Caco-2 (cell line): Measurements from ENCODE around the gene CAPZA2. TPM values are rescaled to one million over a fixed set of nuclear protein-coding genes. Genes with fewer than 3 reads are reported as not detected.

ENCODE experiments used
- BruUV-seq: library from RNA; stranded (reverse); fragments of 400-500 nt; replicated peaks from 2 replicates; lab custom pipeline; 2021; lab: Mats Ljungman, UMichigan
- CTCF ChIA-PET: fragments of 300-600 bp; sonication (Branson Sonifier 250); formaldehyde crosslinking; loops from one replicate; lab custom pipeline; 2022; ENCODE audit warnings: antibody characterized with exemption; lab: Charles Lee
- POLR2A ChIA-PET: fragments of 300-600 bp; sonication (Branson Sonifier 250); formaldehyde crosslinking; loops from one replicate; lab custom pipeline; 2022; ENCODE audit warnings: antibody characterized with exemption; lab: Charles Lee
- DNase-seq, 2 experiments: peaks; one replicate each; pipeline versions ENCODE4 v3.0.0 to v3.0.0-alpha.2; 2020 to 2022
- H3K27me3 ChIP-seq: replicated peaks from 2 replicates; pipeline ENCODE4 v1.6.0; 2011; ENCODE audit warnings: low read length; ENCODE audit not compliant: control insufficient read depth, insufficient read depth
- H3K36me3 ChIP-seq: 2 replicates; pipeline ENCODE4 v1.5.1; 2011; ENCODE audit warnings: low read length; ENCODE audit not compliant: control insufficient read depth, insufficient read depth
- H3K4me1 ChIP-seq: fragments of 250-450 bp; sonication (Bioruptor Pico); 2 replicates; pipeline ENCODE4 v1.5.1; 2020; ENCODE audit warnings: mild to moderate bottlenecking
- H3K4me3 ChIP-seq: 2 replicates; pipeline ENCODE4 v1.5.1; 2011; ENCODE audit warnings: low read depth, mild to moderate bottlenecking, control low read depth, low read length
- H3K9me3 ChIP-seq: fragments of 250-450 bp; sonication (Bioruptor Pico); 2 replicates; pipeline ENCODE4 v1.5.1; 2020; ENCODE audit warnings: mild to moderate bottlenecking, moderate library complexity
- H3K27ac Mint-ChIP-seq: one replicate; pipeline ENCODE4 v1.8.0; 2022; ENCODE audit warnings: mixed read lengths; ENCODE audit not compliant: unreplicated experiment
- H3K27me3 Mint-ChIP-seq: one replicate; pipeline ENCODE4 v1.8.0; 2022; ENCODE audit warnings: mixed read lengths; ENCODE audit not compliant: insufficient read depth, unreplicated experiment
- H3K36me3 Mint-ChIP-seq: one replicate; pipeline ENCODE4 v1.8.0; 2022; ENCODE audit warnings: mild to moderate bottlenecking, mixed read lengths; ENCODE audit not compliant: insufficient read depth, unreplicated experiment
- H3K4me1 Mint-ChIP-seq: one replicate; pipeline ENCODE4 v1.8.0; 2022; ENCODE audit warnings: low read depth, mixed read lengths; ENCODE audit not compliant: unreplicated experiment
- H3K4me3 Mint-ChIP-seq: one replicate; pipeline ENCODE4 v1.8.0; 2022; ENCODE audit warnings: mild to moderate bottlenecking, moderate library complexity, mixed read lengths; ENCODE audit not compliant: unreplicated experiment
- H3K9me3 Mint-ChIP-seq: one replicate; pipeline ENCODE4 v1.8.0; 2022; ENCODE audit warnings: mixed read lengths; ENCODE audit not compliant: unreplicated experiment
- intact Hi-C: fragments of 100-400 bp; cut with micrococcal nuclease; formaldehyde crosslinking; loops from one replicate; pipeline ENCODE4 v1.10.0; 2022; ENCODE audit not compliant: unreplicated experiment
- total RNA-seq: library from RNA; stranded (reverse); gene quantifications from 2 replicates; pipeline ENCODE4 v1.2.3, GENCODE V29; 2022
- TF ChIP-seq, protein P1 (sequence below), 2 experiments: fragments of 200-600 bp in 1 of 2; IDR thresholded peaks; 1 replicate in 1 of 2; 2 replicates in 1 of 2; pipeline versions ENCODE4 v1.5.1 to v1.8.0; 2011 to 2022; ENCODE audit warnings: antibody characterized with exemption in 1 of 2, control low read depth in 1 of 2, inconsistent platforms in 1 of 2, low read depth in 1 of 2, low read length in 1 of 2, mild to moderate bottlenecking in 1 of 2, moderate library complexity in 1 of 2; ENCODE audit not compliant: insufficient read depth in 1 of 2, severe bottlenecking in 1 of 2, unreplicated experiment in 1 of 2

The CAPZA2 gene
- total RNA-seq, 1 experiment from 2014 or later = 271 TPM

- no TSS peak for BruUV-seq
- Mint-ChIP-seq H3K27me3 (no peaks in the 10 kb centered on the region), H3K27ac (no peak overlapping the region), H3K4me1 (no peaks in the 10 kb centered on the region), H3K36me3 (no peaks in the 10 kb centered on the region), H3K4me3 (no peak overlapping the region), H3K9me3 (no peaks in the 10 kb centered on the region)
- Histone ChIP-seq H3K9me3 (no peaks in the 10 kb centered on the region), H3K27me3 (no peaks in the 10 kb centered on the region), H3K4me3 (no peak overlapping the region), H3K36me3 (no peaks in the 10 kb centered on the region), H3K4me1 (no peaks in the 10 kb centered on the region)
- TF ChIP-seq, protein P1, sequence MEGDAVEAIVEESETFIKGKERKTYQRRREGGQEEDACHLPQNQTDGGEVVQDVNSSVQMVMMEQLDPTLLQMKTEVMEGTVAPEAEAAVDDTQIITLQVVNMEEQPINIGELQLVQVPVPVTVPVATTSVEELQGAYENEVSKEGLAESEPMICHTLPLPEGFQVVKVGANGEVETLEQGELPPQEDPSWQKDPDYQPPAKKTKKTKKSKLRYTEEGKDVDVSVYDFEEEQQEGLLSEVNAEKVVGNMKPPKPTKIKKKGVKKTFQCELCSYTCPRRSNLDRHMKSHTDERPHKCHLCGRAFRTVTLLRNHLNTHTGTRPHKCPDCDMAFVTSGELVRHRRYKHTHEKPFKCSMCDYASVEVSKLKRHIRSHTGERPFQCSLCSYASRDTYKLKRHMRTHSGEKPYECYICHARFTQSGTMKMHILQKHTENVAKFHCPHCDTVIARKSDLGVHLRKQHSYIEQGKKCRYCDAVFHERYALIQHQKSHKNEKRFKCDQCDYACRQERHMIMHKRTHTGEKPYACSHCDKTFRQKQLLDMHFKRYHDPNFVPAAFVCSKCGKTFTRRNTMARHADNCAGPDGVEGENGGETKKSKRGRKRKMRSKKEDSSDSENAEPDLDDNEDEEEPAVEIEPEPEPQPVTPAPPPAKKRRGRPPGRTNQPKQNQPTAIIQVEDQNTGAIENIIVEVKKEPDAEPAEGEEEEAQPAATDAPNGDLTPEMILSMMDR (IDR thresholded peaks at IDR 0.05; ENCODE audit: insufficient read depth in 1 of 2, low read depth in 1 of 2, low read length in 1 of 2, severe bottlenecking in 1 of 2, unreplicated experiment in 1 of 2) = no peak
- no peak for DNase-seq
- intact Hi-C loops = no loop called here
- ChIA-PET POLR2A (no interaction called here), CTCF (interaction anchor here (0.6 kb wide), 1 partner anchor 161 kb away, joined by 3 read pairs; the partner anchor contains the start of gene MET)
Observed at GRCh38 chr7:116832692-116833091, 29.7 kb upstream of the CAPZA2 start.

- no peaks in the 10 kb centered on the region for H3K4me1 ChIP-seq
- no peak overlapping the region for H3K4me3 ChIP-seq
- no peak overlapping the region for H3K4me3 Mint-ChIP-seq
- H3K27ac Mint-ChIP-seq = no peak overlapping the region
- CTCF ChIA-PET = no interaction called here
- DNase-seq = no peak
- POLR2A ChIA-PET = no interaction called here
- intact Hi-C loops = no loop called here
- no peaks in the 10 kb centered on the region for H3K36me3 ChIP-seq
- H3K36me3 Mint-ChIP-seq = no peaks in the 10 kb centered on the region
- TF ChIP-seq, protein P1 (IDR thresholded peaks at IDR 0.05; ENCODE audit: insufficient read depth in 1 of 2, low read depth in 1 of 2, low read length in 1 of 2, severe bottlenecking in 1 of 2, unreplicated experiment in 1 of 2) = no peak
- H3K4me1 Mint-ChIP-seq = no peaks in the 10 kb centered on the region
- no peaks in the 10 kb centered on the region for H3K9me3 ChIP-seq
- no peaks in the 10 kb centered on the region for H3K27me3 ChIP-seq
- no peaks in the 10 kb centered on the region for H3K9me3 Mint-ChIP-seq
- BruUV-seq = no TSS peak
- H3K27me3 Mint-ChIP-seq = no peaks in the 10 kb centered on the region
Observed at GRCh38 chr7:116834815-116835504, 27.4 kb upstream of the CAPZA2 start.

DNA sequence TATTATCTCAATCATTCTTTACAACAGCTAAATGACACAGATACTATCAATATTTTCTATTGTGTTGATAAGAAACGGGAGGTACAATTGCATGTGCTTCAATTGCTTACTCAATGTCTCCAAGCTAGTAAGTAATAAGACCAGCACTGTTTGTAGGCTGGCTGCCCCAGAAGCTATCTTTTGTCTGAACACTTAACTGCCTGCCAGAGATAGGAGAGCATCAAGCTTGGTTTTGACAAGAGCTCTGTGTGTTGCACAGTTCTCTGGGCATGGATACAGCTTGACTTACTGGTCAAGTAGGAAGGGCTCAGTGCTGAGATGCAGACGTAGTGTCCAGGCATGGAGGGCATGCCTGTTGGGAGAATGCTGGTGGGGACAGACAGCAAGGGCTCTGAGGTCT, 26.3 kb upstream of the CAPZA2 start:
- POLR2A ChIA-PET = no interaction called here
- no peaks in the 10 kb centered on the region for H3K9me3 Mint-ChIP-seq
- no peak for DNase-seq
- H3K4me3 ChIP-seq = no peak overlapping the region
- TF ChIP-seq, protein P1 (IDR thresholded peaks at IDR 0.05; ENCODE audit: insufficient read depth in 1 of 2, low read depth in 1 of 2, low read length in 1 of 2, severe bottlenecking in 1 of 2, unreplicated experiment in 1 of 2) = no peak
- no peak overlapping the region for H3K27ac Mint-ChIP-seq
- H3K36me3 Mint-ChIP-seq = no peaks in the 10 kb centered on the region
- no peaks in the 10 kb centered on the region for H3K4me1 Mint-ChIP-seq
- BruUV-seq = no TSS peak
- H3K4me3 Mint-ChIP-seq = no peak overlapping the region
- no peaks in the 10 kb centered on the region for H3K4me1 ChIP-seq
- no peaks in the 10 kb centered on the region for H3K27me3 Mint-ChIP-seq
- no peaks in the 10 kb centered on the region for H3K9me3 ChIP-seq
- CTCF ChIA-PET = no interaction called here
- intact Hi-C loops = no loop called here
- no peaks in the 10 kb centered on the region for H3K27me3 ChIP-seq
- no peaks in the 10 kb centered on the region for H3K36me3 ChIP-seq
